GM12864 (cell line): Measurements from ENCODE around the gene PNLIPRP1.

Experiments used
- DNase-seq: peaks from one replicate; pipeline ENCODE4 v3.0.0-alpha.2; 2011; ENCODE audit warnings: low read depth
- H3K4me3 ChIP-seq: 2 replicates; pipeline ENCODE4 v1.5.1; 2011; ENCODE audit warnings: mild to moderate bottlenecking, low read depth, low read length, control low read depth
- TF ChIP-seq, protein P1 (sequence below): IDR thresholded peaks from 2 replicates; pipeline ENCODE4 v1.5.1; 2011; ENCODE audit warnings: low read depth, mild to moderate bottlenecking, moderate library complexity, low read length, control low read depth, inconsistent platforms; ENCODE audit errors: missing control alignments

Gene PNLIPRP1

DNA sequence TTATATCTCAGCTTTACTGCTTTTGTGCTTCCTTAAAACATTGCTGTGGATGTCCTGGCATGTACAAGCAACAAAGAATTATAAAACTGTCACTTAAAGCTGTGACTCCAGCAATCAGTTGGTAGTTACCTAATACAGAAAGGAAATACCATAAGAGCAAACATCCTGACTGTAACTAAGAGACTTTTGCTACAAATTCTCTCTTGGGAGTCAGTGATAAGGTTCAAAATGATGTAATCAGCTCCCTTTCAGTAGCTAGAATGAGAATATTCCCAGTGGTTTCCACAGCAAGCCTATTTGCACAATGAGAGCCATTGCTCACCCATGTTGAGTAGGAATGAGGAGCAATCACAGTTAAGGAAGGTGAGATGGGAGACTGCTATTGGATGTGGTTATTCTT lies 7.6 kb downstream of the PNLIPRP1 start:
- no peak overlapping the region for H3K4me3 ChIP-seq
- TF ChIP-seq, protein P1, sequence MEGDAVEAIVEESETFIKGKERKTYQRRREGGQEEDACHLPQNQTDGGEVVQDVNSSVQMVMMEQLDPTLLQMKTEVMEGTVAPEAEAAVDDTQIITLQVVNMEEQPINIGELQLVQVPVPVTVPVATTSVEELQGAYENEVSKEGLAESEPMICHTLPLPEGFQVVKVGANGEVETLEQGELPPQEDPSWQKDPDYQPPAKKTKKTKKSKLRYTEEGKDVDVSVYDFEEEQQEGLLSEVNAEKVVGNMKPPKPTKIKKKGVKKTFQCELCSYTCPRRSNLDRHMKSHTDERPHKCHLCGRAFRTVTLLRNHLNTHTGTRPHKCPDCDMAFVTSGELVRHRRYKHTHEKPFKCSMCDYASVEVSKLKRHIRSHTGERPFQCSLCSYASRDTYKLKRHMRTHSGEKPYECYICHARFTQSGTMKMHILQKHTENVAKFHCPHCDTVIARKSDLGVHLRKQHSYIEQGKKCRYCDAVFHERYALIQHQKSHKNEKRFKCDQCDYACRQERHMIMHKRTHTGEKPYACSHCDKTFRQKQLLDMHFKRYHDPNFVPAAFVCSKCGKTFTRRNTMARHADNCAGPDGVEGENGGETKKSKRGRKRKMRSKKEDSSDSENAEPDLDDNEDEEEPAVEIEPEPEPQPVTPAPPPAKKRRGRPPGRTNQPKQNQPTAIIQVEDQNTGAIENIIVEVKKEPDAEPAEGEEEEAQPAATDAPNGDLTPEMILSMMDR = no peak
- no peak for DNase-seq

DNA sequence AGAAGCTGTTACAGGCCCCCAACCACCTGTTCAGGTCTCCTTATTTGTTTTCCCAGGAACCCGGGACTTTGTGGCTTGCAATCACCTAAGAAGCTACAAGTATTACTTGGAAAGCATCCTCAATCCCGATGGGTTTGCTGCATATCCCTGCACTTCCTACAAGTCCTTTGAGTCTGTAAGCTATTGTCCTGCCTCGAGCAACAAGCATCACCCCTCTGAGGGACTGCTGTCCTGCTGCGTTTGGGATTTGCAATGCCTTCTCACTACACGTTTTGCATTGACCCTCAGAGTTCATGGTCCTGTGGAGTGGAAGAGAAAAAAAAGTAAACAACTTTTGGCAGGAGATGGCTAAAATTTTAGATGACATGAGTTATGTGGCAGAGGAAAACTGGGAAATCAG lies 9.2 kb downstream of the PNLIPRP1 start:
- TF ChIP-seq, protein P1 = no peak
- no peak overlapping the region for H3K4me3 ChIP-seq
- no peak for DNase-seq

DNA sequence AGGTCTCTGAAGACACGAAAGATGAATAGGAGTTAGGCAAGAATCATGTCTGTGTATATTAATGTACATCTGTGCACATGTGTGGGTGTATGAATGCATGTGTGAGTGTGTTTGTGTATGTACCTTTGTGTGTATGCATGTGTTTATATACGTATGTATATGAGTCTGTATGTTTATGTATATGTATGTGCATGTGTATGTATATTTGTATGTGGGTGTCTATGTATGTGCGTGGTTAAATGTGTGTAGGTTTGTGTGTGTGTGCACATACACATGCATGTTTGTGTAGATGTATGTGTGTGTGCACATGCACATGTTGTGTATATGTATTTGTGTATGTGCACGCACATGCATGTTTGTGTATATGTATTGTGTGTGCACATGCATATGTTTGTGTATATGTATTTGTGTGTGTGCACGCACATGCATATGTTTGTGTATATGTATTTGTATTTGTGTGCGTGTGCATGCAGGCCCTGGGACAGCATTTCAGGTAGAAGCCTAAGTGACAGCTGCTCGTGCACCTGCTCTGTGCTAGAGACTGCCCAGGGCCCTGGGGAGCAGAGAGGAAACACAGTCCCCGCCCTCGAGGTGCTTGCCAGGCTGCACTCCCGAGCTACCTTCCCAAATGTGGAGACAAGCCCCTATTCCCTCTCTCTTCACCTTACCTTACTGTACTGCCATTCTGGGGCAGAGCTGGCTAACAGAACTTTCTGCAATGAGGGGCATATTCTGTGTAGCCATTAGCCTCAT lies 12.1 kb downstream of the PNLIPRP1 start:
- DNase-seq = no peak
- TF ChIP-seq, protein P1 = no peak
- H3K4me3 ChIP-seq = no peak overlapping the region

DNA sequence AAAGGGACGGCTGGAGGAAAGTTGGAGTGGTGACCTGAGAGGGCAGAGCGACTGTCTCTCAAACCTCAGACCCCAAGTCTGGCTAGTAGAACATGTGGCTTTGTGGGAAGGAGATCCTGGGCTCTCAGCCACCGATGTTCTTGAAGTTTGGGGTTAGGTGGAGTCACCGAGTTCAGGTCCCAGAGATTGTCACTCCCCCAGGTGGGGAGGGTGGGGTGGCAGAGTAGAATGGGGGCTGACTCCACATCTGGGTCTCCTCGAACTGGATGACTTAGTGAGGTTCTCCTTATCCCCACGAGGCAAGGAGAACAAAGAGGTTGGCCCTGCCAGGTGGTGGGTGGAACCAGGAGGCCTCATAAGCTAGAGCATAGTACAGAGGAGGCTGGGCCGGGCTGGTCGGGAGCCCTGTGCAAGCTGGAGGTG lies 15.3 kb downstream of the PNLIPRP1 start:
- H3K4me3 ChIP-seq = no peak overlapping the region
- no peak for DNase-seq
- TF ChIP-seq, protein P1 = no peak

DNA sequence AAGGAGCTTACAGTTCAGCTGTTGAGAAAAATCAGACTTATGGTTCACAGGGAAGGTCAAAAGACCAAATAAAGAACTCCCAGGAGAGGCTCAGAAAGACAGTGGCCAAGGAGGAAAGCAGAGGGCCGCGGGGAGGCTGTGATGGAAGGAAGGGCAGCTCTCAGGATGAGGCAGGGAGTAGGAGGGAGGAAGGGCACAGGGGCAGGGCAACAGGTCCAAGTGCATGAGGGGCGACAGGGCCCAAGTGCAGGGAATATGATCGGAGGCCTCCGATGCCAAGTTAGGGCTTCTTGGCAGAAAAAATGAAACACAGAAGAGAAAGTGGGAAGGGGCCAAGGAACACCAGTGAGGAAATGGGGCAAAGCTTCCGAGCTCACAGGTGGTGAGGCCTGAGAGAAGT lies 16.6 kb downstream of the PNLIPRP1 start:
- TF ChIP-seq, protein P1 = no peak
- H3K4me3 ChIP-seq = no peak overlapping the region
- DNase-seq = no peak

DNA sequence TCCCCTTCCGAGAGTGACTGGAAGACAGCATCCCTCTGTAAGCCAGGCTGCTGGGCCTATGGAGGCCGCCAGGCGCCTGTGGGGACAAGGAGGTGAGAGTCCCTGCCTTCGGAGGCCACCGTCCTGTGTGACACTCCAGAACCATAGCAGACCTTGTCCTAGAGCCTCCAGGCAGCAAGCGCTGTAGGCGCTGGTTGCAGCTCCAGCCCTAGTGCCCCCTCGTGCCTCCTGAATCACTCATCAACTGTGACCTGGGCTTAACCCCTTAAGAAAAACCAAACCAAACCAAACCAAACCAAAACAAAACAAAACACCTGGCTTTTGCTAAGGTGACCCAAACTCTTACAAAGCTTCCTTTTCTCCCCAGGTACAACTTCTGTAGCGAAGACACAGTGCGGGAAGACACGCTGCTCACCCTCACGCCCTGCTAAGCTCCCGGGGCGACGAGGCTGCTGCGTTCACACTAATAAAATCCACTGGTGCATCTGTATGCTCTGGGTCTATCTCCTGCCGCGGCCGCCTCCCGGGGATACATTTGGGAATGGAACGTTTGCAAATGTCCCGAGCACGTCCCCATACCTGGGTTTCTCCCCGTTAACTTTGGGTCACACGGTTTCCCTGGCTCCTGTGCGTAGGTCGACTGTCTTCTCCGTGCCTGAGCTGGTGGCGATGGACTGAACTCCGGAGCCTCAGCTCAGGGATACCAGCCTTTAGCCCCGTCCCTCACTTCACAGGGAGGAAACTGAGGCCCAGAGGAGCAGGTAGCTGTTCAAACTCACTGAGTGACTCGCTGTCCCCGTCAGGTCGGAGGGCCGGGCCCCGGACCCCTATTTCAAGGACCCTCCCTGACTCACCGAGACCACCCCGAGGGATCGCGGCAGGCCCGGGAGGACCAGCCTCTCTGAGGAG lies 18.2 kb downstream of the PNLIPRP1 start:
- TF ChIP-seq, protein P1 = no peak
- no peak overlapping the region for H3K4me3 ChIP-seq
- no peak for DNase-seq
